A204.1 (cell line): ENCODE data around the gene RPS6KA3.
"Not testable (repeated sequence)": the region's sequence is repeated elsewhere in the genome, so short reads cannot be mapped to it uniquely, and the experiment has no call there.

ENCODE experiments used
- FAIRE-seq: peaks from 2 replicates; lab custom pipeline; 2012; peaks lifted over from hg19 to GRCh38; lab: Jason Lieb, UNC

RPS6KA3 gene

DNA sequence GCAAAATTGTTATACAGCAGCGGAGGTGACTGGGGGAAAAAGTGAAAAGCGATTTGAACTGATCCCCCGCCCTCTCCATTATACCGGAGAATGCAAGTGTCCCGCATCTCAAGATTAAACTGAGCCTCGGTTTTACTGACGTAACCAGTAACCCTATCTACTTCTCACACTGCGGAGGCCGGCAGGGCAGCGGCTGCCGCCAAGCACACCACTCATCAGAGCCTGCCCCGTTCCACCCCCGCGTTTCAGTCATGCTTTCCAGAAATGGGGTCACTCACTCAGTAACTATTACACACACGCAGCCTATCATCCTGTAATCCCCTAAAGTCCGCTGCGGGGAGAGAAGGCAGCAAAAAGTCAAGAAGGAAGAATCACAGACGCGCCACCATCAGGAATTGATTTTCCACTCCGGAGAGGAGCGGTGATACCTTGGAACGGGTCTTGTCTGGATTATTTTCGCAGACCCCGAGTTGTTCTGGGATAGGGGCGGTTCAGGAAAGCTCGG lies 1.4 kb downstream of the RPS6KA3 start:
- no peak for FAIRE-seq

DNA sequence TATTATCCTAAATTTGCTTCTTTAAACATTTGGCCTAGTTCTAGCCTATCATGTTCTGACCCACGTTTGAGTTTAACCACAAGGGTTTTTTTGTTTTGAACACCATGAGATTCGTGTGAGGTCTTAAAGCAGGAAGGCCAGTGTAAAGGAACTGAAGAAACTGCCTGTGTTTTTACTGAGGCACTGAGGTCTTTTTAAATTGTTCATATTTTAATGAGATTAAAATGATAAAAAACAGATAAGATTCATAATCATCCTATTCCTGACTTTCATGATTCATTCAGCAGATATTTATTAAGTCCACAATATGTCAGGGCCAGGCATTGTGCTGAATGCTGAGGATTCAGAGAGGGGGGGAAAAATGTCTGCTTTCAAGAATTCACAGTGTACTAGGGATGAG lies 3.2 kb downstream of the RPS6KA3 start:
- no peak for FAIRE-seq

- no peak for FAIRE-seq
Observed at GRCh38 chrX:20260885-20261284, 5.8 kb downstream of the RPS6KA3 start.

GRCh38 chrX:20254712-20255299 lies 11.9 kb downstream of the RPS6KA3 start:
- FAIRE-seq, result no peak

DNA sequence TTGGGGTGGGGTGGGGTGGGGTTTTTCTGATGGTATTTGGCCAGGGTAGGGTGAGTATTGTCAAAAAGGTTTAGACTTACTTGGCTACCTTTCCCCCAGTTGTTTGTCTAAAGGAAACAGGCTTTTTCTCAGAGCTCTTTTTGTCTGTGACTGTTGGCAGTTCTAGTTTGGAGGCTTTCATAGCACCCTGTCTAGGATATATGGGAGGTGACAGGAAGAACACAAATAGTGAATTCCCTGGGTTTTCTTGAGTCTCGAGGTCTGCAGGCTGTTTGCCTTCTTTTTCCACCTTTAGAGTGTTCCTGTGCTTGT lies 13.5 kb downstream of the RPS6KA3 start:
- FAIRE-seq, result no peak

- FAIRE-seq, result no peak
Observed at GRCh38 chrX:20252381-20253231, 14.1 kb downstream of the RPS6KA3 start.

GRCh38 chrX:20251691-20252090 lies 15.0 kb downstream of the RPS6KA3 start:
- no peak for FAIRE-seq

- FAIRE-seq, result not testable (repeated sequence)
Observed at GRCh38 chrX:20250146-20250545, 16.6 kb downstream of the RPS6KA3 start.

- FAIRE-seq, result no peak
Observed at GRCh38 chrX:20248592-20249192, 18.0 kb downstream of the RPS6KA3 start.

DNA sequence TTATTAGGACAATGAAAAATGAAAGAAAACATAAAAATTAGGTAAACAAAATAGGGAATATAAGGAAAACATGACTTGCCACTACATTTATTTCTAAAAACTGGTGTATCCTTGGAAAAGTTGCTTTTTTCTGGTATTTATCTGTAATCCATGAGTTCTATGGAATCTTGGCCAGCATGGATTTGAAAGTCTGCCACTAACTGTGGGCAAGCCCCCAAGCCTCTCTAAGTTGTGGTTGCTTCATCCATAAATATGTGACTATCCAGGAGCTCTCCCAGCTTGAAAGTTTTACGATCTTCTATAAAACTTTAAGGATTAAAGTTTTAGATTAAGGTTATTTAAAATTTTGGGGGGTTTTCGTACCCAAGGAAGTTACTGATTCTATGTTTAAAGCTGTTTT lies 21.8 kb downstream of the RPS6KA3 start:
- no peak for FAIRE-seq

DNA sequence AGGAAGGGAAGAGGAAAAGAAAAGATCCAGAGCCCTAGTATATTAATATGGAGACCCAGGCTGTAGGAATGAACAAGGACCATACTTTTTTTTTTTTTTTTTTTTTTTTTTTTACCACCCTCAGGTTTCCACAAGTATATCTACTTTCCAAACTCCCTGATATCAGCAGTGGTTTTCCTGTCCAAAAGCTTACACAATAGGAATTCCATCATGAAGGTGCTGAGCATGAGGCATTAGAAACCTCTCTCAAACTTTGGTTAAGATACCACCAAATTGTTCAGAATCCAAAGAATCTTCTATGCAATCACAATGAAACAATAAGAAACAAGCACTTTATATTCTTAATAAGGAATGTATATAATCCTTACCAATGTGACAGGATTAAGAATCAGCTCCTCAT lies 26.5 kb downstream of the RPS6KA3 start:
- FAIRE-seq, result no peak

GRCh38 chrX:20237864-20238263 lies 28.8 kb downstream of the RPS6KA3 start:
- no peak for FAIRE-seq

- no peak for FAIRE-seq
Observed at GRCh38 chrX:20235755-20236154, 31.0 kb downstream of the RPS6KA3 start.

GRCh38 chrX:20233336-20233735 lies 33.4 kb downstream of the RPS6KA3 start:
- FAIRE-seq, result no peak

DNA sequence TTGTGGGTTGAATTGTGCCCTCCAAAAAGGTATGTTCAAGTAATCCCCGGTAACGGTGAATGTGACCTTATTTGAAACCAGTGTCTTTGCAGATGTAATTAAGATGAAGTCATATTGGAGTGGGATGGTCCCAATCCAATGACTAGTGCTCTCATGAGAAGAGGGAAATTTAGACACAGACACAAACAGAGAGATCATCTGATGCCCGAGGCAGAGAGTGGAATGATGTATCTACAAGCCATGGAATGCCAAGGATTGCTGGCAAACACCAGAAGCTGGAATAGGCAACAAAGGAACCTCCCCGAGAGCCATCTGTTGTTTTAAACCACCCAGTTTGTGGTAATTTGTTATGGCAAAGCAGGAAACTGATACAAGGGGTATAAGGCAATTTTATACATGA lies 35.1 kb downstream of the RPS6KA3 start:
- no peak for FAIRE-seq

GRCh38 chrX:20230406-20230805 lies 36.3 kb downstream of the RPS6KA3 start:
- no peak for FAIRE-seq

DNA sequence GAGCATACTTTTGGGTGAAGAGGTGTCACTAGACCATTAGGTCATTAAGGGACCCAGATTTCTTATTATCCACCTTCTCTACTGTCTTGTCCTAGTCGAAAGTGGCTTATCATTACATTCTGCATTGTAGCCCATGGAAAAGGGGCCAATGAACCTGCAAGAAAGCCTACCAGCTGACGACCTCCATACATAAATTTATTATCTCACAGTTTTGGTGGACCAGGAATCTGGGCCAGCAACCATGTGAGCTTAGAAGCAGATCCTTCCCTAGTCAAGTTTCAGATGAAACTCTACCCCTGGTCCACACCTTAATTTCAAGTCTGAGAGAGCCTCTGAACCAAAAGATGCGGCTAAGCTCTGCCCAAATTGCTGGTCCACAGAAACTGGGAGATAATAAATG lies 37.6 kb downstream of the RPS6KA3 start:
- FAIRE-seq, result no peak

GRCh38 chrX:20228245-20228644 lies 38.5 kb downstream of the RPS6KA3 start:
- FAIRE-seq, result no peak

DNA sequence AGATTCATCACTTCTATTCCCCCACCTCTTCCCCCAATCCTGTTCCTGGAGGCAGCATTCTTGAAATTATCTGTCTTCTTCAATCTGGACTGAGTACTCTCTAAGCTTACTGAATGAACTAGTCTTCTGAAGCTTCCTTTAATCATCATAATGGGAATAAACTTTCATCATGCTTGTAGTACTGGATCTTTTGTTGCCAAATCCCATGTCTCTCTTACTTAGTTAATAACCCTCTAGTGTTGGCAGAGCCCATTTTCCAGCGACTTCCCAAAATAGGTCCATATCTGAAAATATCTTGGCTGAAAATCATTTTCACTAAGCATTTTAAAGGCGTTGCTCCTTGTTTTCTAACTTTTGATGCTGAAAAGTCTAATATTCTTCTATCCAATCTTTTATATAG lies 39.6 kb downstream of the RPS6KA3 start:
- FAIRE-seq, result no peak

- no peak for FAIRE-seq
Observed at GRCh38 chrX:20225488-20225833, 41.2 kb downstream of the RPS6KA3 start.

DNA sequence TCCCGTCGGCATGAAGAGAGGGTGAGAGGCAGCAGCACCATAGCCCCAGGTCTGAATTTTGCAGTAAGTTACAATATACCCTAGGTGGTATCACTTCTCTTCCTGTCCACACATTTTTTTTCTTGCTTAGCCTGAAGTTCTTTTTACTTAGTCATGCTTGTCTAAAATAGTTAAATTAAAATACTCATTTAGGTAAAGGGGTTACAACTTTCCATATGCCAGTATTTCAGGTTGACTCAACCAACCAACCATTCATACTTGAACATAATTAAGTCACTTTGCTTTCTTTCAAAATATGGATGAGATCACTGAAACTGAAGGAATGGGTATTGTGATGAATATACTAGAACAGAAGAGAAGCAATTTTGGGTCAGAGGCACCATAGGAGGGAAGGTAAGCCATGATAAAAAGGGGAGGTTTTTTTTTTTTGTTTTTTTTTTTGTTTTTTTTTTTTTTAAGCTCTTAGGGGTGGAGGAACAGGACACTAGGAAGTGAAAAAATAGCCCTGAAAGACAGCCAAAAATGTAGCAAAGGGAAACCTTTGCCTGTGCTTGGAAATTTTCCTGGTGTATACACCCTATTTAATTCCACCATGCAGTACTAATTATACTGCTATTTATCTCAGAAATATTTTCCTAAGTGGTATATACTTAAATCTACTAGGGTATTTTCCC lies 41.8 kb downstream of the RPS6KA3 start:
- FAIRE-seq, result no peak

GRCh38 chrX:20221902-20222301 lies 44.8 kb downstream of the RPS6KA3 start:
- no peak for FAIRE-seq

DNA sequence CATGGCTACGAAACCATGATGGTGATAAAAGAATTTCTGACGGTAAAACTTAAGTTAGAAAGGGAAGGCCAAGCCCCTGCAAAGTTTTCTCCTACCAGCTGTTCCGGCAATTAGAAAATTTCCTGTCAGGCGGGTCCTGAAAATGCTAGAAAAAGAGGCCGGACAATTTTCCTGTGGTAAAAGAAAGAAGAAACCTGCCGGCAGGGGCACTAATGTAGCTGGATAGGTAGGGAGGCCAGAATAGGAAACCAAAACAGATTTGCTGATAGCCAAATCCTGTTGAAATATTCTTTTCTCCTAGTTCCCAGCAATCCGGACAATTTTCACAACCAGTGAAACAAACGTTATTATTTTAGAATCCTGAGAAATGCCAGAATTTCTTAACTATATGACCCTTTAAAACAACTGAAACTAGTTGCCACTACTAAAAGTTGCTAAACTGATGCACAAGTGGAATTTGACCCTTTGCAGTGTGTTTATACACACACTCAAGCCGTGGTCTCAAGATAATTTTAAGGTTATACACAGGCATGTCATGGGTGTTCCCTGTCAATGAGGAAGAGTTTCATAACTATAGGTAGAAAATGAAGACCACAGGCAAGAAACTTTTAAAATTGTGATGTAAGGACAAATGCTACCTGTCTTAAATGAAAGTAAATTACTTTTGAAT lies 47.7 kb downstream of the RPS6KA3 start:
- FAIRE-seq, result no peak
